Posterior cingulate gyrus (tissue), 11 donors: ENCODE results near the gene RNF157.
"Not testable (repeated sequence)": the region's sequence is repeated elsewhere in the genome, so short reads cannot be mapped to it uniquely, and the experiment has no call there.

Experiments
- DNase-seq, 10 donors: peaks; one replicate each; pipeline versions ENCODE4 v3.0.0 to v3.0.0-alpha.2; 2020 to 2021; ENCODE audit warnings: mixed read lengths in 3 of 10
- intact Hi-C: fragments of 100-400 bp; cut with DNase I; formaldehyde crosslinking; loops from one replicate; pipeline ENCODE4 v1.15.1; 2023

Gene RNF157

DNA sequence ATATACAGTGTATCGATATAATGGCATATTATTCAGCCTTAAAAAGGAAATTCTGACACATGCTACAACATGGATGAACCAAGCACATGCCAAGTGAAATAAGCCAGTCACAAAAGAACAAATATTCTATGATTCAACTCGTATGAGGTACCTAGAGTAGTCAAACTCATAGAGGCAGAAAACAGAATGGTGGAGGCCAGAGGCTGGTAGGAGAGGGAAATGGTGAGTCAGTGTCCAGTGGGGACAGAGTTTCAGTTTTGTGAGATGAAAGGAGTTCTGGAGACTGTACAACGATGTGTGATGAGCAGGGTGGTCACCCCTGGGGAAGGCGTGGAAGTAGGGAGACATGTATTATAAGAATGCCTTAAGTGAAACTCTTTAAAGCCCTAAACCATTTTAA lies 39.9 kb downstream of the RNF157 start:
- DNase-seq = no peak

GRCh38 chr17:76199469-76199868 lies 40.8 kb downstream of the RNF157 start:
- intact Hi-C loops = no loop called here
- peak in 1 of 10 donors; percentile 3 for DNase-seq

More for the DNA sequence above, 39.9 kb downstream of the RNF157 start:
- intact Hi-C loops = no loop called here

DNA sequence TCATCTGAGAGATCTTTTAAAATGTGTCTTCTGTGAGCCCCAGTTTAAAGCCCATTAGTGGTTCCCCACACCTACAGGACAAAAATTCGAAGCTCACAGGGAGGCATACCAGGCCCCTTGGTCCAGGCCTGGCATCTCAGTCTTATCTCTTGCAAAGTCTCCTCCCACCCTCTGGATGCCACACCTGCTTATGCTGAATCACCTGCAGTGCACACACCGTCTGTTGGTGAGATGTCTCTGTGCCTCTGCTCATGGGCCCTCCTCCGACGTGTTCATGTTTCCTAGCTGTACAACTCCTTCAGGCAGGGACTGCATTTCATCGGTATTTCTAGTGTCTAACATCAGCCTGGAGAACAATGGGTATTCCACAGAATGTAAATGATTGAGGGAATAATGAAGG lies 41.6 kb downstream of the RNF157 start:
- DNase-seq = peak in 1 of 10 donors; percentile 19
- intact Hi-C loops = no loop called here

- peak in 2 of 10 donors; percentile 31 to 41 for DNase-seq
- intact Hi-C loops = no loop called here
Observed at GRCh38 chr17:76197911-76198310, 42.4 kb downstream of the RNF157 start.

DNA sequence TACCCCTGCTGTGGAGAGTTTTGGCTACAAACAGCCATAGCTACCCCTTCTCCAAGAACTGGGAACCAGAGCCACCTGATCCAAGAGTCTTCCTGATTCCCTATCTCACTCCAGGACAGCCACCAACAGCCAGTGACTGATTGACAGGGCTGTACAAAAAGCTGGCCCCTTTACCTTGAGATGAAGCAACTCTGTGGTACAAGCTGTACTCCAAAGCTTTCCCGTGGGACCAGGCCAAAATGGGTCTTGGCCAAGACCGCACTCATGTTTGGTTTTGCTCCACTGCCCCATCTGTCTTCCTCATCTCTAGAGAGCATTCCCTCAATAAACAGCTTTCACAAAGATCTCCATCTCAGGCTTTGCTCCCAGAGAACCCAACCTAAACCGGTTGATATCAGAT lies 43.6 kb downstream of the RNF157 start:
- intact Hi-C loops = no loop called here

DNA sequence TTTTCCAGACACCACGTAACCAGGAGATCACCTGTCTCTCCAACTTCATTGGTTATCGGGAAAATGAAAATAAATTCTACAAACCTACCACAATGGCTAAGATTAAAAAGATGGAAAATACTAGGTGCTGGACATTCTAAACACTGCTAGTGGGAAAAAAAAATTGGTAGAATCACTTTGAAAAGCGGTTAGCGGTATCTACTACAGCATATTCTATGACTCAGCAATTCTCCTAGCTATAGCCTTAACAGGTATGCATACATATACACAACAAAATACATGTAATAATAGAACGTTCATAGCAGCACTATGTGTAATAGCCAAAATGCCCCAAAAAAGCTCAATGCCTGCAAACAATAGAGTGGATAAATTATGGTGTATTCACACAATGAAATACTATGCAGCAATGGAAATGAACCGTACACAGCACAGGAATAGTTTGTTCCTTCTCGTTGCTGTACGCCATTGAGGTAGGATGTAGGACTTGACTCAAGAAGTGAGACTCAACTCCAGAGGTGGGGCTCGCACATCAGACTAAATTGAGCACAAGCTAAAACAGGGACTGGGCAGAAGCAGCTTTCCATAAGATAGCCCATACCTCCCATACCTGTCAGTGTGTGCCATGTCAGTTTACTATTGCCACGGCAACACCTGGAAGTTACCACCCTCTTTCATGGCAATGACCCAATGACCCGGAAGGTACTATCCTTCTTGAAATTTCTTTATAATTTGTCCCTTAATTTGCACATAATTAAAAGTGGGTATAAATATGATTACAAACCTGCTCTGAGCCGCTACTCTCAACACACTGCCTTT lies 44.8 kb downstream of the RNF157 start:
- intact Hi-C loops = no loop called here
- no peak for DNase-seq

More for the DNA sequence above, 43.6 kb downstream of the RNF157 start:
- DNase-seq = peak in 4 of 10 donors; percentile 33 to 77 (median 56)

- peak in 1 of 10 donors; percentile 56 for DNase-seq
- intact Hi-C loops = no loop called here
Observed at GRCh38 chr17:76193591-76193990, 46.7 kb downstream of the RNF157 start.

GRCh38 chr17:76191896-76192295 lies 48.4 kb downstream of the RNF157 start:
- DNase-seq = no peak
- intact Hi-C loops = no loop called here

GRCh38 chr17:76189741-76190140 lies 50.6 kb downstream of the RNF157 start:
- no peak for DNase-seq
- intact Hi-C loops = no loop called here

DNA sequence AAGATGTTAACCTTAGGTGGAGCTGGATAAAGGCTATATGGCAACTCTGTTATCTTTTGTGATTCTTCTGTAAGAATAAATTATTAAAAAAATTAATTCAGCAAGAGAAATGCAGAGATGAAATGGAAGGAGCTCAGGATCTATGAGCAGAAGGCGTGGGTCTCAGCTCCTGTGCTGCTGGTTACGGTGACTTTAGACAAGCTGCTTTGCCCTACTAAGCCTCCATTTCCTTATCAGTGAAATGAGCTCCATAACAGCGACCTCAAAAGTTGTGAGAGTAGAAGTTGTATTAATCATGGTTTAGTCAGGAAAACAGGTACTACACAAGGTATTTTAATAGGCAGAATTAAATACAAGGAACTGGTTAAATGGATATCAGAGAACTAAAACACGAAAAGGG lies 51.0 kb downstream of the RNF157 start:
- DNase-seq = no peak
- intact Hi-C loops = no loop called here

- no peak for DNase-seq
- intact Hi-C loops = no loop called here
Observed at GRCh38 chr17:76188213-76189016, 51.9 kb downstream of the RNF157 start.

DNA sequence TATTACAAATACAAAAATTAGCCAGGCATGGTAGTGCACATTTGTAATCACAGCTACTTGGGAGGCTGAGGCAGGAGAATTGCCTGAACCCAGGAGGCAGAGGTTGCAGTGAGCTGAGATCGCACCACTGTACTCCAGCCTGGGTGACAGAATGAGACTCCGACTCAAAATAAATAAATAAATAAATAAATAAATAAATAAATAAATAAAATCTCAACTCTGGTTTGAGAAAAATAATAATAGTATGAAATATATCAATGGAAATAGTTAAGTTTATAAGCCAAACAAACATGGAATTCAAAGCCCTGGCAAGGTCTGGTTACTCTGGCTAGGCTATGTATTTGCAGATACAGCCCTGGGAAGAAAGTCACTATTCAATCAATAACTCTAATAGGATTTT lies 53.5 kb downstream of the RNF157 start:
- intact Hi-C loops = not testable (repeated sequence)

GRCh38 chr17:76184290-76184689 lies 56.0 kb downstream of the RNF157 start:
- intact Hi-C loops = loop anchor here (5.0 kb wide), 1 partner anchor 93 kb away; no protein-coding TSS in a partner anchor
- DNase-seq = no peak

More for the DNA sequence above, 53.5 kb downstream of the RNF157 start:
- not testable (repeated sequence) for DNase-seq

GRCh38 chr17:76182016-76182764 lies 58.1 kb downstream of the RNF157 start:
- peak; percentile 69 to 98 (median 86) for DNase-seq
- intact Hi-C loops = loop anchor here (1.0 to 5.0 kb wide), 2 partner anchors 61 to 95 kb away; no protein-coding TSS in a partner anchor

DNA sequence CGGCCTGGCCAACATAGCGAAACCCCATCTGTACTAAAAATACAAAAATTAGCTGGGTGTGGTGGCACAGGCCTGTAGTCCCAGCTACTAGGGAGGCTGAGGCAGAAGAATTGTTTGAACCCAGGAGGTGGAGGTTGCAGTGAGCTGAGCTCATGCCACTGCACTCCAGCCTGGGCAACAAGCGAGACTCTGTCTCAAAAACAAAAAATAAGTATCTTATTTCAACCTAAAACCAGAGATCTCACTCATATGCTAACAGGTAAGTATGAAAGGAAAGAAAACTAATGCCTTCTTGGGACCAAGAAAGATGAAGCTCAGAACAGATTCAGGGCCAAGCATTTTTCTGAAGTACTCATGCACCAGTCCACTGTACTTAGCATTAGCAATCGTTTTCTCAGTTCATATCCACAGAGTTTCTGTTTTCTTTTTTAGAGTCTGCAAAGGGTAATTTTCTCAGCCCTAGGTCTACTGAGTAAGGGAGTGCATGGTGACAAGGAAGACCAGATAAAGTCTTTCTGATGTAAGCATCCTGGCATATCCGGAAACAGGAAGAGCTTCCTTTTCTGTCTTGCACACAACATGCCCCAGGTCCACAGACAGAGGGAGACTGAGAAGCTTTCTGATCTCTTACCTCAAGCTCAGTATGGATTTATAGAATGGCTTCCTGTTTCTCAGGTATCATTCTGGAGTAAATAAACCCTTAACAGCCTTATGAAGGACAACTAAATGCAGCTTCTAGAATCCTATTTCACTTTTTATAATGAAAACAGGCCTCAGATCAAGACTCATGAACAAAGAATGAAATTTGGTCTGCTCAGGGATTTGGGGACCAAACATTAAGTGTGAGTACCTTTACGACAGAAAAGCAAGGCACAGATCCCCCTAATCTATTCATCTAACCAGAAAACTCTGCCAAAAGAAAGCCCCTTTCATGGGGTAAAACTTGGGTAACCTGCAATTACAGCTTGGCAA lies 60.5 kb downstream of the RNF157 start:
- DNase-seq = no peak
- intact Hi-C loops = loop anchor here (5.0 kb wide), 1 partner anchor 98 kb away; no protein-coding TSS in a partner anchor

DNA sequence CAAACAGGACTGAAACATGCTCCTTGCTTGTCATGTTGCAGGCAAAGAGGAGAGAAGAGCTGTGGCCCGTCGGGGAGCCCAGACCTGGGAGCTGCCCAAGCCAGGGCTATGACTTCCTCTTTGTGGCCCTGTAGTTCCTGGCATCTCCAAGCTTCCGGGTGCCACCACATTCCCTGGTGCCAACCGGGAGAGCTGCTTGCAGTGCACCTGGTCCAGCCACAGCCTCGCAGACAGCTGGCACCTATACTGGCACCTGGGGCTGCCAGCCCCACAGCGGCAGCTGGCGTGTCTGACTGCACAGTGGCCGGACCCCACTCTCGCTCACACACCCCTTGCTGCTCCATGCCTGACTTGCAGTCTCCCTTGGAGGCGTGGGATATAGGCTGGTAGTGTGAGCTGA lies 62.2 kb downstream of the RNF157 start:
- no peak for DNase-seq
- intact Hi-C loops = no loop called here

DNA sequence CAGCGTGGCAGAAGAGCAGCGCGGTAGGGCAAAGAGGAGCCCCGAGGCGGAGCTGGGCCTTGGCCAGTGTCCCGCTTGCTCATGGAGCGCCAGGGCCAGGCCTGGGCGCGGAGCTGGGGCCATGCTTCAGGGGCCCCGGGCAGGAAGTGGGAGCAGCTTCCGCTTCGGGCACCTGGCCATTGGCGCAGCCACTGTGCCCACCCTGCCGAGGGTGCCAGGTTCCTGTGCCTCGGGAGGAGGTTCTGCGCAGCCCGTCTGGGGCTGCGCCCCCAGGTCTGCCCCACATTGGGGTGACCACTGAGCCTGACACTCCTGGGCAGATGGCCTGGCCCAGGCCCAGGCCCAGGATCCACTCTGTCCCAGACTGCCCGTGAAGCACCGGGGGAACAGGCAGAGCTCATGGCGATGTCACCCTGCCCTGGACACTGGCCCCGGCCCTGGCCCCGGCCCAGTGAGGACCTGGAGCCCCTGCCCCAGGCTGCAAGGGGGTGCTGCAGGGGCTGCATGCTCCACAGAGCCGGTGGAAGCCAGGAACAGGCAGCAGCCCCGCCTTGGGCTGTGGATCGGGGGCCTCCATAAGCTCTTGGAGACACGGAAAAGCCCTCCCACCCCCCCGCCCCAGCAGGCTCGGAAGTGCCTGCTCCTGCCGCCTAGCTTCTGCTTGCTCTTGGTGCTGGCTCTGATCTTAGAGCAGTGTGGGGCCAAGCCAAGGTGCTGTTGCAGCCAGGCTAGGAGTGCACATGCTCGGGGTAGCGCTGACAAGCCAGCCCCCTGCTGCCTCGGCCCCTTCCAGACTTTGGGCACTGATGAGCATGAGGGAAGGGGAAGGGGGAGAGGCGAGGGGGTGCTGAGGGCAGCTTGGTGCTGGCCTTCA lies 63.4 kb downstream of the RNF157 start:
- DNase-seq = no peak
- intact Hi-C loops = no loop called here

- intact Hi-C loops = no loop called here
- peak in 1 of 10 donors; percentile 46 for DNase-seq
Observed at GRCh38 chr17:76174037-76174436, 66.3 kb downstream of the RNF157 start.
